Measurements from ENCODE around the gene C1orf87. TPM values are rescaled to one million over a fixed set of nuclear protein-coding genes. Genes with fewer than 3 reads are reported as not detected.

Gene C1orf87
- total RNA-seq, 1 donor from 2014 or later: not detected

- DNase-seq (ENCODE audit: low read depth, low spot score): no peak
These were observed 124.6 kb downstream of the C1orf87 start for GRCh38 chr1:59948990-59949389.

GRCh38 chr1:59947047-59947938, 126.3 kb downstream of the C1orf87 start:
- no peak for DNase-seq (ENCODE audit: low read depth, low spot score)

DNA sequence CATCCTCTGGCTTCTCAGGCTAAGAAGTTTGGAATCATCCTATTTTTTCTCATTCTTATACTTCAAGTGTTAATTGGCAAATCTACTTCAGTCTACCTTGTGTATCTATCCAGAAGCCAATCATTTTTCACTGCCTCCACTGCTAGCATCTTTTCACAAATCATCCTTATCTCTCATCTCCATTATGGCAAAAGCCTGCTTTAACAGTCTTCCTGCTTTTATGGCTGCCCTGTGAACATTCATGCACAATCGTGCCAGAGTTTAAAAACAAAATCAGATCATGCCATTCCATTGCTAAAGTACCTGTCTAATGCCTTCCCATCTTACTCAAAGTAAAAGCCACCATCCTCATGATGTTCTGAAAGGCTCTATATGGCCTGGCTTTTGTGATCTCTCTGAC, 127.8 kb downstream of the C1orf87 start:
- no peak for DNase-seq (ENCODE audit: low read depth, low spot score)

Other genes with a start within 250 kb of the C1orf87 start
- gene CYP2J2, start 147.0 kb downstream of the C1orf87 start, total RNA-seq: 0.20 and 0.42 TPM in 2 replicates

Data from pulmonary artery endothelial cell (primary cell).